Panc1 (cell line): ENCODE results near the gene PANK4. TPM values are rescaled to one million over a fixed set of nuclear protein-coding genes. Genes with fewer than 3 reads are reported as not detected.

Source experiments
- ATAC-seq: fragments of 200-7000 bp; cut with Tn5 transposase; 2 replicates; pipeline ENCODE4 v1.9.1; 2020; ENCODE audit warnings: mild to moderate bottlenecking, moderate library complexity
- BruUV-seq: library from RNA; stranded (reverse); fragments of 400-500 nt; replicated peaks from 2 replicates; lab custom pipeline; 2021; lab: Mats Ljungman, UMichigan
- CTCF ChIA-PET: fragments of 300-600 bp; sonication (Branson Sonifier 250); formaldehyde crosslinking; loops from one replicate; lab custom pipeline; 2022; ENCODE audit warnings: antibody characterized with exemption; lab: Charles Lee
- POLR2A ChIA-PET: fragments of 300-600 bp; sonication (Branson Sonifier 250); formaldehyde crosslinking; loops from one replicate; lab custom pipeline; 2022; ENCODE audit warnings: antibody characterized with exemption; lab: Charles Lee
- DNase-seq: peaks from one replicate; pipeline ENCODE4 v3.0.0-alpha.2; 2010; ENCODE audit warnings: low read depth, low spot score
- H3K27ac ChIP-seq: 2 replicates; pipeline ENCODE4 v1.5.1; 2011; ENCODE audit warnings: mild to moderate bottlenecking, low read length, inconsistent platforms
- H3K27me3 ChIP-seq: fragments of 200-500 bp; sonication (Bioruptor generic); 2 replicates; pipeline ENCODE4 v1.6.0; 2014; ENCODE audit warnings: low read length, inconsistent platforms; ENCODE audit not compliant: control insufficient read depth, insufficient read depth
- H3K36me3 ChIP-seq: fragments of 200-500 bp; sonication (Bioruptor generic); 2 replicates; pipeline ENCODE4 v1.5.1; 2014; ENCODE audit warnings: inconsistent platforms, mild to moderate bottlenecking, low read length, moderate library complexity; ENCODE audit not compliant: control insufficient read depth, insufficient read depth
- H3K4me1 ChIP-seq: 2 replicates; pipeline ENCODE4 v1.5.1; 2011; ENCODE audit warnings: inconsistent platforms, mild to moderate bottlenecking, low read length, moderate library complexity; ENCODE audit not compliant: control insufficient read depth, insufficient read depth
- H3K4me3 ChIP-seq, 2 experiments: 2 replicates each; pipeline ENCODE4 v1.5.1; 2011 to 2012; ENCODE audit warnings: low read depth in 2 of 2, low read length in 2 of 2, mild to moderate bottlenecking in 2 of 2, inconsistent platforms in 1 of 2, moderate library complexity in 1 of 2
- H3K9me3 ChIP-seq: fragments of 200-500 bp; sonication (Bioruptor generic); 2 replicates; pipeline ENCODE4 v1.5.1; 2014; ENCODE audit warnings: low read depth, mild to moderate bottlenecking, inconsistent platforms, low read length, moderate library complexity; ENCODE audit not compliant: control insufficient read depth, insufficient read depth
- CTCF ChIP-seq: fragments of 450-650 bp; IDR thresholded peaks from 2 replicates; pipeline ENCODE4 v1.5.1; 2017; ENCODE audit warnings: mild to moderate bottlenecking
- POLR2AphosphoS5 ChIP-seq: IDR thresholded peaks from 2 replicates; pipeline ENCODE4 v1.6.1; 2012; ENCODE audit warnings: mild to moderate bottlenecking, low read depth, low read length, moderate library complexity
- REST ChIP-seq, 2 experiments: IDR thresholded peaks; 2 replicates each; pipeline ENCODE4 v1.6.1; 2011 to 2012; ENCODE audit warnings: low read depth in 2 of 2, control low read depth in 1 of 2, low read length in 1 of 2, mild to moderate bottlenecking in 1 of 2, moderate library complexity in 1 of 2; ENCODE audit not compliant: insufficient read depth in 1 of 2
- SIN3A ChIP-seq: IDR thresholded peaks from 2 replicates; pipeline ENCODE4 v1.6.1; 2012; ENCODE audit warnings: low read depth, mild to moderate bottlenecking, low read length, moderate library complexity, borderline replicate concordance; ENCODE audit not compliant: insufficient read depth
- TCF7L2 ChIP-seq: IDR thresholded peaks from 2 replicates; pipeline ENCODE4 v1.6.1; 2011; ENCODE audit warnings: mild to moderate bottlenecking, low read depth, low read length, inconsistent platforms
- in situ Hi-C: cut with HindIII; loops from 2 replicates; pipeline ENCODE4 v1.10.0; 2016; ENCODE audit warnings: low sequenced_read_pairs, low pct_unique_long_range_greater_than_20kb
- intact Hi-C: fragments of 100-400 bp; cut with micrococcal nuclease; formaldehyde crosslinking; loops from one replicate; pipeline ENCODE4 v1.10.0; 2022; ENCODE audit not compliant: unreplicated experiment
- total RNA-seq: library from RNA; stranded (reverse); gene quantifications from one replicate; pipeline ENCODE4 v1.2.1, GENCODE V29; 2021; ENCODE audit not compliant: unreplicated experiment

PANK4 gene
- total RNA-seq, 1 experiment from 2014 or later: 35.9 TPM

- no peak for DNase-seq
- in situ Hi-C loops: no loop called here
- TF ChIP-seq CTCF (no peak), SIN3A (no peak), TCF7L2 (no peak), REST (IDR thresholded peaks at IDR 0.05; ENCODE audit: insufficient read depth in 1 of 2, low read depth in 2 of 2, low read length in 1 of 2) (no peak), POLR2AphosphoS5 (no peak)
- Histone ChIP-seq H3K27me3 (no peaks in the 10 kb centered on the region), H3K27ac (peak overlapping the region; percentile 9; the same call in 1 of the 2 replicates), H3K36me3 (no peaks in the 10 kb centered on the region), H3K4me1 (peaks cover 22% of the 10 kb centered on the region), H3K9me3 (no peaks in the 10 kb centered on the region), H3K4me3 (no peak overlapping the region)
- POLR2A ChIA-PET: no interaction called here
- CTCF ChIA-PET: interaction anchor here (0.6 kb wide), 1 partner anchor 15 kb away, joined by 3 read pairs; no protein-coding TSS in a partner anchor
- intact Hi-C loops: loop anchor here (10.0 kb wide), 1 partner anchor 562 kb away; no protein-coding TSS in a partner anchor
- BruUV-seq: no TSS peak
- no peak for ATAC-seq
These were observed 33.2 kb downstream of the PANK4 start for GRCh38 chr1:2493218-2493617.

GRCh38 chr1:2492091-2492490 lies 34.3 kb downstream of the PANK4 start:
- no peaks in the 10 kb centered on the region for H3K36me3 ChIP-seq
- ATAC-seq (no peak), DNase-seq (no peak)
- BruUV-seq: no TSS peak
- ChIA-PET POLR2A (no interaction called here), CTCF (interaction anchor here (0.5 kb wide), 1 partner anchor 8 kb away, joined by 15 read pairs; no protein-coding TSS in a partner anchor)
- TF ChIP-seq POLR2AphosphoS5 (no peak), TCF7L2 (no peak), CTCF (no peak), REST (IDR thresholded peaks at IDR 0.05; ENCODE audit: insufficient read depth in 1 of 2, low read depth in 2 of 2, low read length in 1 of 2) (no peak), SIN3A (no peak)
- H3K4me1 ChIP-seq: peaks cover 22% of the 10 kb centered on the region
- in situ Hi-C loops (no loop called here), intact Hi-C loops (loop anchor here (10.0 kb wide), 1 partner anchor 563 kb away; no protein-coding TSS in a partner anchor)
- no peak overlapping the region for H3K4me3 ChIP-seq
- no peaks in the 10 kb centered on the region for H3K27me3 ChIP-seq
- no peaks in the 10 kb centered on the region for H3K9me3 ChIP-seq
- no peak overlapping the region for H3K27ac ChIP-seq
